ENCODE results near the gene POLR3K.

Gene POLR3K

GRCh38 chr16:77807-78443 is 24.5 kb upstream of the POLR3K start, which contains the start of gene MPG:
TSS of gene MPG (plus strand) at chr16:78225. CDS start at chr16:78310, 85 bp downstream.
- TF ChIP-seq MYC (IDR thresholded peaks at IDR 0.05; ENCODE audit: low read depth, low read length) (peak; percentile 76), MAX (IDR thresholded peaks at IDR 0.05; ENCODE audit: low read depth, low read length) (peak; percentile 80), POLR2A (IDR thresholded peaks at IDR 0.05; ENCODE audit: extremely low read depth, insufficient read length) (peak; percentile 60), CTCF (IDR thresholded peaks at IDR 0.05; ENCODE audit: low read depth, low read length) (no peak)
- peak; percentile 80 for DNase-seq (ENCODE audit: low read depth)
- peak within 1 kb of the TSS; percentile 64 for H3K4me3 ChIP-seq (ENCODE audit: low read depth, low read length)

- H3K4me3 ChIP-seq (ENCODE audit: low read depth, low read length) = peak overlapping the region; percentile 28
- DNase-seq (ENCODE audit: low read depth) = peak; percentile 71
- TF ChIP-seq MYC (IDR thresholded peaks at IDR 0.05; ENCODE audit: low read depth, low read length) (0 out of 2 replicates have a peak, but pooled peaks have one; percentile 14), MAX (IDR thresholded peaks at IDR 0.05; ENCODE audit: low read depth, low read length) (no peak)
Measured at GRCh38 chr16:77273-77806, 23.9 kb upstream of the POLR3K start.

GRCh38 chr16:76535-77272 is 23.3 kb upstream of the POLR3K start:
- DNase-seq (ENCODE audit: low read depth) = peak; percentile 74
- H3K4me3 ChIP-seq (ENCODE audit: low read depth, low read length) = peak overlapping the region; percentile 28
- TF ChIP-seq CTCF (IDR thresholded peaks at IDR 0.05; ENCODE audit: low read depth, low read length) (no peak), MYC (IDR thresholded peaks at IDR 0.05; ENCODE audit: low read depth, low read length) (no peak), MAX (IDR thresholded peaks at IDR 0.05; ENCODE audit: low read depth, low read length) (peak; percentile 31; the same call in 1 of the 2 replicates), POLR2A (IDR thresholded peaks at IDR 0.05; ENCODE audit: extremely low read depth, insufficient read length) (no peak)

- TF ChIP-seq POLR2A (IDR thresholded peaks at IDR 0.05; ENCODE audit: extremely low read depth, insufficient read length) = no peak
- peak; percentile 1 for TF ChIP-seq CTCF (IDR thresholded peaks at IDR 0.05; ENCODE audit: low read depth, low read length)
- no peak for TF ChIP-seq MAX (IDR thresholded peaks at IDR 0.05; ENCODE audit: low read depth, low read length)
- peak; percentile 65 for TF ChIP-seq MYC (IDR thresholded peaks at IDR 0.05; ENCODE audit: low read depth, low read length)
- DNase-seq (ENCODE audit: low read depth) = peak; percentile 93
- H3K4me3 ChIP-seq (ENCODE audit: low read depth, low read length) = no peak overlapping the region
Measured at GRCh38 chr16:75580-76501, 22.4 kb upstream of the POLR3K start.

GRCh38 chr16:74747-75334 is 21.4 kb upstream of the POLR3K start:
- TF ChIP-seq POLR2A (IDR thresholded peaks at IDR 0.05; ENCODE audit: extremely low read depth, insufficient read length) = no peak
- TF ChIP-seq MYC (IDR thresholded peaks at IDR 0.05; ENCODE audit: low read depth, low read length) = no peak
- no peak for TF ChIP-seq MAX (IDR thresholded peaks at IDR 0.05; ENCODE audit: low read depth, low read length)
- TF ChIP-seq CTCF (IDR thresholded peaks at IDR 0.05; ENCODE audit: low read depth, low read length) = no peak
- no peak overlapping the region for H3K4me3 ChIP-seq (ENCODE audit: low read depth, low read length)
- DNase-seq (ENCODE audit: low read depth) = no peak

All from NB4 (cell line).